Hepatocyte (in vitro differentiated cells): Measurements from ENCODE around the gene TMEM52B.

Experiments
- CTCF ChIP-seq: fragments of 200-600 bp; sonication (generic); IDR thresholded peaks from 2 replicates; pipeline ENCODE4 v1.5.1; 2016; ENCODE audit warnings: antibody characterized with exemption, mild to moderate bottlenecking; ENCODE audit not compliant: poor library complexity
- EZH2 ChIP-seq: fragments of 200-600 bp; sonication (generic); IDR thresholded peaks from 2 replicates; pipeline ENCODE4 v1.6.1; 2016; ENCODE audit warnings: antibody characterized with exemption, mild to moderate bottlenecking, borderline replicate concordance
- EZH2phosphoT487 ChIP-seq: fragments of 200-600 bp; sonication (generic); IDR thresholded peaks from one replicate; pipeline ENCODE4 v1.6.1; 2018; ENCODE audit warnings: antibody characterized with exemption, mild to moderate bottlenecking, low read depth, moderate library complexity; ENCODE audit not compliant: unreplicated experiment, severe bottlenecking

- TF ChIP-seq CTCF, result no peak
- TF ChIP-seq EZH2phosphoT487, result no peak
- no peak for TF ChIP-seq EZH2
Observed at GRCh38 chr12:10179776-10180181, 947 bp downstream of the TMEM52B start.
